ENCODE data around the gene TRIM33.
"Not testable (repeated sequence)": the region's sequence is repeated elsewhere in the genome, so short reads cannot be mapped to it uniquely, and the experiment has no call there.

The TRIM33 gene

DNA sequence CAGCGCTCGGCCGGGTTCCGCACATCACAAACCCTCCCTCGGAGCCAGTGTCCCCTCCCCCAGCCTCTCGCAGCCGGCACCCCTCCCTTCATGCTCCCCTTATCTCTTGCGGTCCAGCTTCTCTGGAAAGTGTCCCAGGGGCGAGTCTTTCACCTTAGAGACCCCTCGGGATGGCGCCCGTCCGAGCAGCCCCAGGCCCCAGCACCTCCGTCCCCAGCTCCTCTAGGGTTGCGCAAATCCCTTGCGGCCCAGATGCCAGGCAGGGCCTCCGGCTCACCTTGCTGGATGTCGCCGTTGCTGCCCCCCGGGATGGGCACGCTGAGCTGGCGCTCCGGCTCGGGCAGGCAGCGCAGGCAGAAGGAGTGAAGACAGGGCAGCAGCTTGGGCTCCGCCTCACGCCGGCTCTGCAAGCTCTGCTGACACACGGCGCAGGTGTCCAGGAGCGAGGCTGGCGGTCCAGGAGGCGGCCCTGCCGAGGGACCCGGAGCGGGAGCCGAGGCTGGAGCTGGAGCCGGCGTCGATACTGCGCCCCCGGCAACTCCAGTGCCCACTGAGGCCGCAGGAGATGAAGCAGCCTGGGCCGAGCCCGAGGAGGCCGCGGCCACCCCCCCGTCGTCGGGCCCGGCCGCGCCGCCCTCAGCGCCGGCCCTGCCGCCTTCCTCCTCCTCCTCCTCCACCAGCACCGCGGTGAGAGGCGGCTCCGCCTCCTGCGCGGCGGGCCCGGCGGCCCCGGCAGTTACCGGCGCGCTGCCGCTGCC, 550 bp downstream of the TRIM33 start:
- peak; percentile 14 to 22 for DNase-seq (ENCODE audit: low read depth in 2 of 2)

DNA sequence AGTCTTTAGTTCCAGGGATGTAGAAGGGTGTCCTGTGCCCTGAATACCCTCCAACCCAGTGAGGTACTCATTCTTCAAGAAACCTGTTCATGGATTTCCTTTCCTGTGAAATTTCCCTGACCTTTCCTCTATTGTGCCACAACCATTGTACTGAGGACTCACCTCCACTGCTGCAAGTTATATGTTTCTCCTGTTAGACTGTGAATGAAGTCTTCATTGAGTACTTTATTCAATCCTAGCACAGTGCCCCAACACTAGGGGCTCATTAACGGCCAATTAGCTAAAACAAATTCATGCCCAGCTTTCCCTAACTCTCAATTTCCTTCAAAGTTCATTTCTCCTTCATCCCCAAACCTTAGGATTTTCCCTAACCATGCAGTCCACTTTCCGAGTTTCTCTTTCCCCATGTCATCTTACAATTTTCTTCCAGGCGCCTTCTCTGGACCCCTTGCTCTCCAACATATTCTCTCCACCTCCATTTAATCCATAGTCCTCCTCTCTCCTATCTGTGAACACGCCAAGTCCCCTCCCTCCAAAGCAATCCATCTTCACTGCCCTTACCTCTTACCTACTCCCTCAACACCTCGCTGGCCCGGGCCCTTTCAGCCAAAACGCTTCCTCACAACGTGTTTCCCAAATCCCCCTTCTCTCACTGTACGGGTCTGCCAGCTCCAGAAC, 1.3 kb downstream of the TRIM33 start:
- DNase-seq (ENCODE audit: low read depth in 2 of 2), result no peak

DNA sequence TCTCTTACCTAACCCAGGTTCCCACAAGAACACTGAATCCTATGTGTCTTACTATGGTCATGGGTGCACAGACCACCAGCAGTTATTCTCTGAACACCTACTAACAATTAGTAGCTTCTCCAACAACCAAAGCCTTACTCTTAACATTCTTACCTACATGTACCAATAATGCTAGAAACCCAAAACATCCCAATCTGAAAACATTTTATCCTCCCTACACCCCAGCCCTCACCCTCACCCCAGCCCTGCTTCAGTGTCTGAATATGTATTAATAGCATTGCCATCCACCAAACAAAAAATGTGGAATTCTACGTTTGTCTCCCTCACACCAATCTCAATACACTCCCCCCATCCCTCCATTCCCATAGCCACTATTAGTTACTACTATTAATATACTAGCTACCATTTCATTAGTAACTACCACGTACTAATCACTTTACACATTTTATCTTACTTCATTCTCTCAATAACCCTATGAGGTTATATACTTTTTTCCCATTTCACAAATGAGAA, 2.6 kb downstream of the TRIM33 start:
- no peak for DNase-seq (ENCODE audit: low read depth in 2 of 2)

DNA sequence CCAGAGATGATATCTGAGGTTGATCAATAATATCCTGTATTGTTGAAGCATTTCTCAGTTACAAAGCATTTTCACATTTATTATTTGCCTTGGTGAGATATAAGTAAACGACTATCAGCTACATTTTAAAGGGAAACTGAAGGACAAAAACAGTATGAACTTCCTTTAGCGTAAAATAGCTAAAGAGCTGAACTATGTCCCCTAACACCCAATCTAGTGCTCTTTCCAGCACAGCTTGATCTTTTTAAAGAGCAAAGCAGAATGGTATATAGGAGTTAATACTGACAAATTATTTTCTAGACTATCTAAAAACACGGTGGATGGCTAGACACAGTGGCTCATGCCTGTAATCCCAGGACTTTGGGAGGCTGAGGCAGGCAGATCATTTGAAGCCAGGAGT, 3.5 kb downstream of the TRIM33 start:
- DNase-seq (ENCODE audit: low read depth in 2 of 2), result no peak

DNA sequence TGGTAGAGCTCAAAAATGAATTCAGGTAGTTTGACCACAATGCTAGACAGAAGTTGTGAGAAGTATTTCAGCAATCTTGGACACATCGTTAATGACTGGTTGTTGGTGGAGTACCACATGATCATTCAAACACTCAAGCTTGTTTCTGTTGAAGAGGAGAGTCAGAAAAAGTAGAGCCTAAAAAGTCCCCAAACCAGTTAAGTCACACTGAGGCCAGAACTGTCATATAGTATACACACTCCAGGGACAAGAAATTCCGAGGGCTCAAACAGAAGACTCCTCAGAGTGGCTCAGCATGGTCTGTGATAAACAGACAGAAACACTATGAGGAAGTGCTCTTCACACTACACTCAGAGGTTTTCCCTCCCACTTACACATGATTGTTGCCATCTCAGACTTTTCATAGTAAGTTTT, 5.8 kb downstream of the TRIM33 start:
- no peak for DNase-seq (ENCODE audit: low read depth in 2 of 2)

DNA sequence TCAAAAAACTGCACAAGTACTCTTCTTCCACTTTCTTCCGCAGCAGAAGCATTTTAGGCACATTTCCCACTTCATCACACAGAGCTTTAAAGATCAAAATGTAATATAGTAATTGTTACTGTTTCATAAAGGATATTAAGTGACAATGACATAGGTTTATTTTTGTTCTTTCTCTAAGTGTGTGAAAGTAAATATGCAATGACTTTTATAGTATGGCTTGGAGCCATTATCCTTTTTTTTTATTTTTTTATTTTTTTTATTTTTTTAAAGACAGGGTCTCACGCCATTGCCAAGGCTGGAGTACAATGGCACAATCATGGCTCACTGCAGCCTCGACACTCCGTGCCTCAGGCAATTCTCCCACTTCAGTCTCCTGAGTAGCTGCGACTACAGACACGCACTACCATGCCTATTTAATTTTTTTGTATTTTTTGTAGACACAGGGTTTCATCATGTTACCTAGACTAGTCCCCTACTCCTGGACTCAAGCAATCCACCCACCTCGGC, 7.0 kb downstream of the TRIM33 start:
- no peak for DNase-seq (ENCODE audit: low read depth in 2 of 2)

DNA sequence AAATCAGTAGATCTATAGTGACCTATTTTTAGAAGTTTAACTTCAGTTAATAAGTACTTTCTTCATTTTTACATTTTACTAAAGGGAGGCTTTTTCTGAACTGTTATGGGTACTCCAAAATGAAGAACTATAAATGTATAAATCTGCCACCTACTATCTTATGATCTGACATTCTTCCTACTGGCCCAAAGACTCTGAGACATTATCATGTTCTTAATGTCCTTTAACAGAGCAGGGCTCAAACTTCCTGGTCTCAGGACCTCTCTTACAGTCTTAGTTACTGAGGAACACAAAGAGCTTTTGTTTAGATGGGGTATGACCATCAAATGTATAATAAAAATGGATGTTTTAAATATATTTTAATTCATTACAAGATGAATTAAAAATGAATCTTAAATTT, 8.9 kb downstream of the TRIM33 start:
- DNase-seq (ENCODE audit: low read depth in 2 of 2), result no peak

DNA sequence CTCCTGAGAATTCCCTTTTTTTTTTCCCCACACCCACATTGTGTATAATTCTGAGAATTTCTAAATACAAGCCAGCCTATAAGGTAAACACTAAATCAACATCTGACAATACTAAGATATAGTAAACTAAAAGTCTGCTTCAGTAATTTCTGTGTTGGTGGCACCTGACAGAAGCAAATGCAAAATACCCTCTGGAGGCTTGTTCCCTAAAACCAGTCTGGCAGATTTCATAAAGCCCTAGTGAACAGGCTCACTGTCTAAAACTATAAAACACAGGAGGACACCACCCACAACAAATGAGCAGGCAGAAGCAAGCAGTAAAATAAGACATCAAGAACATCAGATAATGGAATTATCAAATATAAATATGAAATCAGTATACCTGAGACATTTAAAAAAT, 11.5 kb downstream of the TRIM33 start:
- no peak for DNase-seq (ENCODE audit: low read depth in 2 of 2)

DNA sequence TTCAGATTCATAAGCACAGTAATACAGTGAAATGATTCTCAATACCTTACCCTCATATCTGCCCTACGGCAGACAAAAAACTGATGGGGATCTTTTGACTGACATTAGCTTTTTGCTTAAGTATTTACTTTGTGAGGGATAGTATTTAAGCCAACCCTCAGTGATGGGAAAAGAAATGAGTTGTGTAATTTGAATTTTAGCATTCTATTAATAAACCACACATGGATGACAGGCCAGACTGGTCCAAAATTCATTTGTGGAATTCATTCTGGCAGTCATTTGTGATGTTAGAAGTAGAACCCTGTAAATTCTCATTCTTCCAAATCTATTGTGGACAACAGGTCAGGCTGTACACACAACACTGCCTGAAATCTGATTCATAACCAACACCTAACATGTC, 14.9 kb downstream of the TRIM33 start:
- no peak for DNase-seq (ENCODE audit: low read depth in 2 of 2)

DNA sequence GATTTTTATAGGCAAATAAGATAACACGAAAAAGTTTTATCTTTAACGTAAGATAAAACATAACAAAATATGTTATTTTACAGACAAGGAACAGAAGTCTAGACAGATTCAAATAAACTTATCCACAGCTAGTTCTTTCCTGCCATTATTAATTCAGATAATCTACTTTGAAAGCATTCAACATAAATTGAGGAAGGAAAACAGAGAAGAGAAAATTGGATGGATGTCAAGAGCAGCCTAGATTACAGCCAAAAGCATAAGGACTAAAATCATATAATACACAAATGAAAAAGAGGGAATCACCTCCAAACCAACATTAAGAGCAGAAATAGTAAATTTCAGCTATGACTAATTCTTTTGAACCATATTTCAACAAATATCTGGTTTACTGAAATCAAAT, 15.5 kb downstream of the TRIM33 start:
- DNase-seq (ENCODE audit: low read depth in 2 of 2), result no peak

DNA sequence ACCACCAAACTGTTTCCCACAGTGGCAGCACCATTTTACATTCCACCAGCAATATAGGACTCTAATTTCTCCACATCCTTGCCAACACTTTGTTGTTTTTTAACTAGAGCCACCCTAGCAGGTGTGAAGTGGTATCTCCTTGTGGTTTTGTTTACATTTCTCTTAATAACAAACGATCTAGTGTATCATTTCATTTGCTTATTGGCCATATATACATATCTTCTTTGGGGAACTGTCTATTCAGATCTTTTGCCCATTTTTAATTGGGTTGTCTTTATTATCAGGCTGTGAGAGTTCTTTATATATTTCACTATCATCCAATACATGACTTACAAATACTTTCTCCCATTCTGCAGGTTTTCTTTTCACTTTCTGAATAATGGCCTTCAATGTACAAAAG, 18.0 kb downstream of the TRIM33 start:
- no peak for DNase-seq (ENCODE audit: low read depth in 2 of 2)

DNA sequence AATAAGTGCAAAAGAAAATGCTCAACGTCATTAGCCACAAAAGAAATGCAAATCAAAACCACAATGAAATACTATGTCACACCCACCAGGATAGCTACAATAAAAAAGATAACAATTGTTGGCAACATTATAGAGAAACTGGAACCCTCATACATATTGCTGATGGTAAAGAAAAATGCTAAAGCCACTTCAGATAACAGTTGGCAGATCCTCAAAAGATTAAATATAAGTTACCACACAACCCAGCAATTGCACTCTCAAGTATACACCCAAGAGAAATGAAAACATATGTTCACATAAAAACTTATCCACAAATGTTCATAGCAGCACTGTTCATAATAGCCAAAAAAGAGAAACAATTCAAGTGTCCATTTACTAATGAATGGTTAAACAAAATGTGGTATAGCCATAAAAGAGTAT, 20.7 kb downstream of the TRIM33 start:
- no peak for DNase-seq (ENCODE audit: low read depth in 2 of 2)

DNA sequence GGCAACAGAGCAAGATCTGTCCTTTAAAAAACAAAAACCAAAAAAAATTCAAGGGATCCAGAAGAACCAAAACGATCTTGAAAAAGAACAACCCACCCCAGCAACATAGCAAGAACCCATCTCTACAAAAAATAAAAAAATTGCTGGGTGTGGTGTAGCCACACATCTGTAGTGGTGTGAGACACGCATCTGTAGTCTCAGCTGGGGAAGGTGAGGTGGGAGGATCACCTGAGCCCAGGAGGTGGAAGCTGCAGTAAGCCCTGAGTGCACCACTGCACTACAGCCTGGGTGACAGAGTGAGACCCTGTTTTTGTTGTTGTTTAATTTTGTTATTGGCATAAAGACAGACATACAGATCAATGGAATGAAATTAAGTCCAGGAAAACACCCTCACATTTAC, 22.3 kb downstream of the TRIM33 start:
- no peak for DNase-seq (ENCODE audit: low read depth in 2 of 2)

DNA sequence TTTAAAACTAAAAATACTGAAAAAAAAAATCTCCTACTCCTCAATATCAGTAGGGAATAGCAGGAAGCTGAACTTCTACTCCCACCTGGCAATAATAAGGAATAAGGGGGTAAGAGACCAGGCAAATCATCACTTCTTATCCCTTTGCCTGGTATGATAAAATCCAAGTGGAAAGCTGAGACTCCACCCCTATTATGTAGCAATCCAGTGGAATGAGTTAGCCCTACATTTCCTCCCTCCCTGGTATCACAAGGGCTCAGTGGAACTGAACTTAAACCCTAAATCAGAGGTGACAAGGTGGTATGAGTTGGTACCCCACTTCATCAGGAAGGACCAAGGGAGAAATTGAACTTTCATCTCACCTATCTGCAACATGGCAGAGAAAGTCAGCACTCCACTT, 25.7 kb downstream of the TRIM33 start:
- DNase-seq (ENCODE audit: low read depth in 2 of 2), result no peak

DNA sequence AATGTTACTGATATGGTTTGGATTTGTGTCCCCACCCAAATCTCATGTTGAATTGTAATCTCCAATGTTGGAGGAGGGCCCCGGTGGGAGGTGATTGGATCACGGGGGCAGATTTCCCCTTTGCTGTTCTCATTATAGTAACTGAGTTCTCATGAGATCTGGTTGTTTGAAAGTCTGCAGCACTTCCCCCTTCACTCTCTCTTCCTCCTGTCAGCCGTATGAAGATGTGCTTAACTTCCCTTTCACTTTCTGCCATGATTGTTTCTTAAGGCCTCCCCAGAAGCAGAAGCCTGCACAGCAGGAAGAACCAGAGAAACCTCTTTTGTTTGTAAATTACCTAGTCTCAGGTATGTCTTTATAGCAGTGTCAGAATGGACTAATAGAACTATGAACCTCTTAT, 28.4 kb downstream of the TRIM33 start:
- no peak for DNase-seq (ENCODE audit: low read depth in 2 of 2)

DNA sequence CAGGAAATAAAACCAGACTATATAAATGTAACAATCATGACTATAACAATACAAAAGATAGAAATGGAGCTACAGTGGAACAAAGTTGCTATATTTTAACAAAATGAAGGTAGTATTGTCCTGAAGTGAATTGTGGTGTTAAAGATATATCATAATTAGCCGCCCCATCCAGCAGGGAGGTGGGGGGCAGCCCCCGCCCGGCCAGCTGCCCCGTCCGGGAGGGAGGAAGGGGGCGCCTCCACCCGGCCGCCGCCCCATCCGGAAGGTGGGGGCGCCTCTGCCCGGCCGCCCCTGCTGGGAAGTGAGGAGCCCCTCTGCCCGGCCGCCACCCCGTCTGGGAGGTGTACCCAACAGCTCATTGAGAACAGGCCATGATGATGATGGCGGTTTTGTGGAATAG, 31.4 kb downstream of the TRIM33 start:
- DNase-seq (ENCODE audit: low read depth in 2 of 2), result not testable (repeated sequence)

DNA sequence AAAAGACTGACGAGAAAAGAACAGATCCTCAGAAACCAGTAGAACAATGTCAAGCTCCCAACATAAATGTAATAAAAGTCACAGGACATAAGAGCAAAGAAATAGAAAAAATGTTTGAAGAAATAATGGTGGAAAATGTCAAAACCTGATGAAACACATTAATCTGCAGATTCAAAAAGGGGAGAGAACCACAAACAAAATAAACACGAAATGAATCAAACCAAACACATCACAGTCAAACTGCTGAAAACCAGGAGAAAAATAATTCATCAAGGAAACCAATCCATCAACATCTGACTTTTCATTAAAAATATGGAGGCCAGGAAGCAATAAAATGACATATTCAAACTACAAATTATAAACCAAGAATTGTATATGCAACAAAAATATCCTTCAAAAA, 31.9 kb downstream of the TRIM33 start:
- no peak for DNase-seq (ENCODE audit: low read depth in 2 of 2)

DNA sequence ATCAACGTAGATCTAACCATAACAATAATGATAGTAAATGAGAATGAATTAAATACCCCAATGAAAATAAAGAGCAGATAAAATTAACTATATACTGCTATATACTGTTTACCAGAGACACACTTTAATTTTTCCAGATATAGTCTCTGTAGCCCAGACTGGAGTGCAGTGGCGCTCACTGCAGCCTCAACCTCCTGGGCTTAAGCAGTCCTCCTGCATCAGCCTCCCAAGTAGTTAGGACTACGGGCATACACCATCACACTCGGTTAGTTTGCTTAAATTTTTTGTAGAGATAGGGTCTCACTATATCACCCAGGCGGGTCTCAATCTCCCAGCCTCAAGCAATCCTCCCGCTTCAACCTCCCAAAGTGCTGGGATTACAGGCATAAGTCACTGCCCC, 37.2 kb downstream of the TRIM33 start:
- no peak for DNase-seq (ENCODE audit: low read depth in 2 of 2)

DNA sequence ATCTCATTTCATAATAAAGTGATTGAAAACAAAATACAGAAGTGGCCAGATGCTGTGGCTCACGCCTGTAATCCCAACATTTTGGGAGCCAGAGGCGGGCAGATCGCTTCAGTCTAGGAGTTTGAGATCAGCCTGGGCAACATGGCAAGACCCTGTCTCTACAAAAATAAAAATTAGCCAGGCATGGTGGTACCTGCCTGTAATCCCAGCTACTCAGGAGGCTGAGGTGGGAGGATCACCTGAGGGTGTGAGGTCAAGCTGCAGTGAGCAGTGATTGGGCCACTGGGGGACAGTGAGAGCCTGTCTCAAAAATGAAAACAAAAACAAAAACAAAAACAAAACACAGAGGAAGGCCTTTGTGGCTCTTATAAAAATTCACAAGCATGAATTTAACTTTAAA, 38.6 kb downstream of the TRIM33 start:
- DNase-seq (ENCODE audit: low read depth in 2 of 2), result no peak

DNA sequence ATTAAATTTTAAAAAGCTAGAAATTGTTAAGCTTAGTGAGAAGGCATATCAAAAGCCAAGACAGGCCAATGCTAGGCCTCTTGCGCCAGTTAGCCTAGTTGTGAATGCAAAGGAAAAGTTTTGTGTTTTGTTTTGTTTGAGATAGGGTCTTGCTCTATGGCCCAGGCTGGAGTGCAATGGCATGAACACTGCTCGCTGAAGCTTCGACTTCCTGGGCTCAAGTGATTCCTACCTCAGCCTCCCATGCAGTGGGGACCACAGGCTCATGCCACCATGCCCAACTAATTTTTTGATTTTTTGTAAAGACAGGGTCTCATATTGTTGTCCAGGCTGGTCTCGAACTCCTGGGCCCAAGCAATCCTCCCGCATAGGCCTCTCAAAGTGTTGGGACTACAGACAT, 40.3 kb downstream of the TRIM33 start:
- DNase-seq (ENCODE audit: low read depth in 2 of 2), result no peak

DNA sequence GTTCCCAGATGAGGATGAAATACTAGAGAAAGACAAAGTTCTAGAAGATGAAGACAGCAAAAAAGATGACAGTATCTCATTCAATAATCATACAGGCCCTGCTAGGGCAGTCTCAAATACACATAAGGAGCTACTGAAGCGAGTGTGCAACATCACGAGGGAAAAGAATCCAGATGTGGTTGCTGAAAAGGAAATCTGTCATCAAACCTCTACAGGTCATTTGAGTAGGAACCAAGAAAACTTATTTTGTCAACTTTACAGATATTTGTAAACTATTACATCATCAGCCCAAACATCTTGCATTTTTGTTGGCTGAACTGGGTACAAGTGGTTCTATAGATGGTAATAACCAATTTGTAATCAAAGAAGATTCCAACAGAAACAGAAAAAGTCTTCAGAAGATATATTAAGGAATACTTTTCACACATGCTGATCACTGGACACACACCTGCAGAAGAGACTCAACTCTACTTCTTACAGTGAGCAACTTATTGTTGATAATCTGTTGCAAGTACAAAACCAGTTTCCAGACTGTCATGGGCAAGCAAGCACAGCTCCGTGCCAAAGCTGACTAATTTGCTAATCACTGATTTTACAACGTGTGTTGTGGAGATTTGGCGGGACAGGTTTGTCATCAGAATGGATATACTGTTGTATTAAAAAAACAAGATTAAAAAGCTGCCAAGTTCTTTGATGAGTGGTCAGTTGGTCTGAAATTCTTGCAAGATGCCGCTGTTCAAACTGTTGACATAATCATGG, 42.1 kb downstream of the TRIM33 start:
- DNase-seq (ENCODE audit: low read depth in 2 of 2), result no peak

DNA sequence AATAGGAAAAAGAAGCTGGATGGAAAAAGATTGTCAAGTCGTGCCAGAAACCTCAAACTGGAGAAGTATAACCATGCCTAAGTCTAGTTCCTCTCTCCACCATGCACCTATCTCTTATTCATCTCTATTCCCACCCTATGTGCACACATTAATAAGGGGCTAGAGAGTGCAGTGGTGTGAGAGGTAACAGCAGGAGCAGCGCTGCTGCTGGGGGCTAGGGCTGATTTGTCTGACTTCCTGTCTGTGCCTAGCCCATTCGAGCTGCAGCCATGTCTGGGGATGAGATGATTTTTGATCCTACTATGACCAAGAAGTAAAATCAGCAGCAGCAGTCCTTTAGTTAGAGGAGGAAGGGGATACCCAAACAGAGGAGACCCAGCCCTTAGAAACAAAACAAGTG, 43.0 kb downstream of the TRIM33 start:
- no peak for DNase-seq (ENCODE audit: low read depth in 2 of 2)

DNA sequence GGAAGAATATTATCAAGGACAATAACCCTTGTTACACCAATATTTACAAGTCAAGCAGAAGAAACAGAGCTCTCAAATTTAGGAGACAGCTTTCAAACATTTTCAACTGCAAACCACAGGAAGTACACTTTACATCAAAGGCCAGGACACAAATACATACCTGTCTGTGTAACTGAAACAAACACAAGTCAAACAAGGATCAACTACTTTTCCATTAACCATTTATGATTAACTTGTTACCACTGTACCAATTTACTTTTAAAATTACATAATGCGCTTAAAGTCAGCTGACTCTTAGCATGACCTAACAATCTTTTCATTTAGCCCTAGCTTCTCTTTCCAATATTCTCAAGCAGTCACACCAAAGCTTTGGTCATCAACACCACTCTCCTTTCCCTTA, 43.5 kb downstream of the TRIM33 start:
- no peak for DNase-seq (ENCODE audit: low read depth in 2 of 2)

All from activated CD4-positive, alpha-beta T cell treated with anti-CD3 and anti-CD28 coated beads for 24 hours (primary cell).